ENCODE results near the gene FMR1.
A peak's percentile ranks its signal among the peaks of the same experiment; 100 is the strongest.

Gene FMR1

GRCh38 chrX:147911192-147912022, at the start of gene FMR1:
Gene FMR1 (plus strand): TSS chrX:147911919. CDS start chrX:147912180, 261 bp downstream.
- DNase-seq = peak; percentile 94

GRCh38 chrX:147875866-147876596, 35.7 kb upstream of the FMR1 start:
- DNase-seq = no peak

- DNase-seq = no peak
These were observed 34.7 kb upstream of the FMR1 start for GRCh38 chrX:147876849-147877646.

GRCh38 chrX:147877726-147878125, 34.0 kb upstream of the FMR1 start:
- no peak for DNase-seq

GRCh38 chrX:147884958-147885357, 26.8 kb upstream of the FMR1 start:
- no peak for DNase-seq

GRCh38 chrX:147890756-147891155, 21.0 kb upstream of the FMR1 start:
- DNase-seq = no peak

- no peak for DNase-seq
These were observed 19.8 kb upstream of the FMR1 start for GRCh38 chrX:147891896-147892295.

- DNase-seq = no peak
These were observed 18.0 kb upstream of the FMR1 start for GRCh38 chrX:147893741-147894140.

GRCh38 chrX:147894366-147894963, 17.3 kb upstream of the FMR1 start:
- peak; percentile 34 for DNase-seq

- DNase-seq = no peak
These were observed 14.6 kb upstream of the FMR1 start for GRCh38 chrX:147897117-147897516.

GRCh38 chrX:147898951-147899350, 12.8 kb upstream of the FMR1 start:
- no peak for DNase-seq

- no peak for DNase-seq
These were observed 12.2 kb upstream of the FMR1 start for GRCh38 chrX:147899379-147900114.

GRCh38 chrX:147900349-147900748, 11.4 kb upstream of the FMR1 start:
- DNase-seq = no peak

- no peak for DNase-seq
These were observed 10.1 kb upstream of the FMR1 start for GRCh38 chrX:147901461-147902126.

- DNase-seq = no peak
These were observed 9.4 kb upstream of the FMR1 start for GRCh38 chrX:147902270-147902669.

- DNase-seq = no peak
These were observed 3.6 kb upstream of the FMR1 start for GRCh38 chrX:147908106-147908505.

GRCh38 chrX:147910607-147911006, 1.1 kb upstream of the FMR1 start:
- no peak for DNase-seq

- peak; percentile 56 for DNase-seq
These were observed 528 bp downstream of the FMR1 start for GRCh38 chrX:147912093-147912801.

- no peak for DNase-seq
These were observed 1.9 kb downstream of the FMR1 start for GRCh38 chrX:147913570-147913969.

- DNase-seq = no peak
These were observed 2.9 kb downstream of the FMR1 start for GRCh38 chrX:147914591-147914990.

All from left hindlimb (tissue), 1 donor.